BE2C (cell line): ENCODE measurements around the gene AEN.
A peak's percentile ranks its signal among the peaks of the same experiment; 100 is the strongest.

Source experiments
- DNase-seq: peaks from one replicate; pipeline ENCODE4 v3.0.0-alpha.2; 2020
- H3K27me3 ChIP-seq: fragments of 250-450 bp; sonication (Bioruptor Pico); 2 replicates; pipeline ENCODE4 v1.5.1; 2020; ENCODE audit warnings: mild to moderate bottlenecking
- H3K36me3 ChIP-seq: fragments of 250-450 bp; sonication (Bioruptor Pico); 2 replicates; pipeline ENCODE4 v1.5.1; 2020; ENCODE audit warnings: mild to moderate bottlenecking
- H3K4me1 ChIP-seq: fragments of 250-450 bp; sonication (Bioruptor Pico); 2 replicates; pipeline ENCODE4 v1.5.1; 2020
- H3K4me3 ChIP-seq: 2 replicates; pipeline ENCODE4 v1.5.1; 2011; ENCODE audit warnings: low read depth, low read length
- H3K9me3 ChIP-seq: fragments of 250-450 bp; sonication (Bioruptor Pico); 2 replicates; pipeline ENCODE4 v1.5.1; 2020
- TF ChIP-seq, protein P1 (sequence below): IDR thresholded peaks from 2 replicates; pipeline ENCODE4 v1.5.1; 2012; ENCODE audit warnings: mild to moderate bottlenecking, low read depth, low read length

AEN gene

GRCh38 chr15:88605189-88606069, 15.7 kb upstream of the AEN start:
- peaks cover 31% of the 10 kb centered on the region for H3K27me3 ChIP-seq
- H3K4me3 ChIP-seq = peak overlapping the region; percentile 63
- no peaks in the 10 kb centered on the region for H3K9me3 ChIP-seq
- peaks cover 1% of the 10 kb centered on the region for H3K4me1 ChIP-seq
- H3K36me3 ChIP-seq = no peaks in the 10 kb centered on the region
- peak; percentile 47 for DNase-seq
- TF ChIP-seq, protein P1, sequence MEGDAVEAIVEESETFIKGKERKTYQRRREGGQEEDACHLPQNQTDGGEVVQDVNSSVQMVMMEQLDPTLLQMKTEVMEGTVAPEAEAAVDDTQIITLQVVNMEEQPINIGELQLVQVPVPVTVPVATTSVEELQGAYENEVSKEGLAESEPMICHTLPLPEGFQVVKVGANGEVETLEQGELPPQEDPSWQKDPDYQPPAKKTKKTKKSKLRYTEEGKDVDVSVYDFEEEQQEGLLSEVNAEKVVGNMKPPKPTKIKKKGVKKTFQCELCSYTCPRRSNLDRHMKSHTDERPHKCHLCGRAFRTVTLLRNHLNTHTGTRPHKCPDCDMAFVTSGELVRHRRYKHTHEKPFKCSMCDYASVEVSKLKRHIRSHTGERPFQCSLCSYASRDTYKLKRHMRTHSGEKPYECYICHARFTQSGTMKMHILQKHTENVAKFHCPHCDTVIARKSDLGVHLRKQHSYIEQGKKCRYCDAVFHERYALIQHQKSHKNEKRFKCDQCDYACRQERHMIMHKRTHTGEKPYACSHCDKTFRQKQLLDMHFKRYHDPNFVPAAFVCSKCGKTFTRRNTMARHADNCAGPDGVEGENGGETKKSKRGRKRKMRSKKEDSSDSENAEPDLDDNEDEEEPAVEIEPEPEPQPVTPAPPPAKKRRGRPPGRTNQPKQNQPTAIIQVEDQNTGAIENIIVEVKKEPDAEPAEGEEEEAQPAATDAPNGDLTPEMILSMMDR = no peak

DNA sequence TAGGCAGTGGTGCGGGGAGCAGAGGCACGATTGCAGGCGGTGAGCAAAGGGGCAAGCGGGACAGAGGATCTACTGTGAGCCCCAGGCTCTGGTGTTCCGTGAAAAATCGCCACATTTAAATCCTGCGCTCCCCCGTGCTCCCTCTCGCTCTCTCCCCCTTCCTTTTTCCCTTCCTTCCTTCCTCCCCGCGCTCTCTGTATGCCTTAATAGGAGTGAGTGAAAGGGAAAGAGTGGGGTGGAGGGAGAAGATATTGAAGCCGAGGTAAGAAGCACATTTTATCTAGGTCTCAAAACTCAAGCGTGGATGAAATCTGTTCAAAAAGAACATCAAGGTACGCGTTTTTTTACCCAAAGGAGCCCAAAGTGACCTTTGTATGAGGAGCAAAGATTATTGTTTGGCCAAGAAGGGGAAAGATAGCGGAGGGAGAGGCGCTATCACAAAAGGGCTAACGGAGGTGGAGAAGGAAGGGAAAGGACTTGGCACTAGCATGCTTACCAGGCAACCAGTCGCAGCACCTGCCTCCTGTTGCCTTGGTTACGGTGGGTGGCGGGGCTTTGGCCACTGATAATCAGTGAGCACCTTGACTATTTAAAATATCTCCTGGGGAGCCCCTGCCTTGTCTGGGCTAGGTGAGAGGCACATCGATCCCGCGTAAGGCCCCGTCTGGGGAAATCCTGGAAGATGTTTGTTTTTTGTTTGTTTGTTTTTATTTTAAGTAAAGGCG, 14.9 kb upstream of the AEN start:
- Histone ChIP-seq H3K36me3 (no peaks in the 10 kb centered on the region), H3K4me1 (peaks cover 7% of the 10 kb centered on the region), H3K27me3 (peaks cover 31% of the 10 kb centered on the region), H3K9me3 (no peaks in the 10 kb centered on the region), H3K4me3 (peak overlapping the region; percentile 63)
- no peak for DNase-seq
- TF ChIP-seq, protein P1 = no peak

- no peak for DNase-seq
- TF ChIP-seq, protein P1 = no peak
- no peaks in the 10 kb centered on the region for H3K9me3 ChIP-seq
- H3K4me3 ChIP-seq = no peak overlapping the region
- H3K4me1 ChIP-seq = peaks cover 7% of the 10 kb centered on the region
- H3K27me3 ChIP-seq = peaks cover 31% of the 10 kb centered on the region
- no peaks in the 10 kb centered on the region for H3K36me3 ChIP-seq
Measured at GRCh38 chr15:88607951-88608350, 13.2 kb upstream of the AEN start.

GRCh38 chr15:88608607-88609181, 12.4 kb upstream of the AEN start:
- TF ChIP-seq, protein P1 = no peak
- no peaks in the 10 kb centered on the region for H3K36me3 ChIP-seq
- peaks cover 7% of the 10 kb centered on the region for H3K4me1 ChIP-seq
- no peak for DNase-seq
- H3K4me3 ChIP-seq = no peak overlapping the region
- peaks cover 29% of the 10 kb centered on the region for H3K27me3 ChIP-seq
- no peaks in the 10 kb centered on the region for H3K9me3 ChIP-seq

- H3K4me1 ChIP-seq = peaks cover 7% of the 10 kb centered on the region
Measured at GRCh38 chr15:88609344-88610090, 11.6 kb upstream of the AEN start.

More at GRCh38 chr15:88609344-88610090, 11.6 kb upstream of the AEN start:
- TF ChIP-seq, protein P1 = no peak
- Histone ChIP-seq H3K27me3 (peaks cover 20% of the 10 kb centered on the region), H3K4me3 (no peak overlapping the region), H3K36me3 (no peaks in the 10 kb centered on the region), H3K9me3 (no peaks in the 10 kb centered on the region)
- DNase-seq = no peak
